ENCODE data around the gene EXOSC9.

Gene EXOSC9

GRCh38 chr4:121789960-121790829 is 10.9 kb upstream of the EXOSC9 start:
- DNase-seq, result no peak

GRCh38 chr4:121790976-121791375 is 10.1 kb upstream of the EXOSC9 start:
- DNase-seq, result no peak

DNA sequence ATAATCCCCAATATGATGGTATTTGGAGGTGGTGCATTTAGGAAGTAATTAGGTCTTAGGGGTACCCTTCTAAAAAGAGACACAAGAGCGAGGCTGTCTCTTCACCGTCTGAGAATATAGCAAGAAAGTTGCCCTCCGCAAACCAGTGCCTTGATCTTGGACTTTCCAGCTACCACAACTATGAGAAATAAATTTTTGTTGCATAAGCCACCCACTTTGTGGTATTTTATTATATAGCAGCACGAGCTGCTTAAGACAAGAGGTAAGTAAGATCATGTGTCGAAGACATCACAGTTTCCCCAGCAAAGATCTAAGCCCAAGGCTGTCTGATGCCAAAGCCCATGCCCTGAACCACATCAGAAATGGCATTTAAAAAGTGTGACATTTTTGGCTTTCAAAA is 9.6 kb upstream of the EXOSC9 start:
- DNase-seq, result no peak

DNA sequence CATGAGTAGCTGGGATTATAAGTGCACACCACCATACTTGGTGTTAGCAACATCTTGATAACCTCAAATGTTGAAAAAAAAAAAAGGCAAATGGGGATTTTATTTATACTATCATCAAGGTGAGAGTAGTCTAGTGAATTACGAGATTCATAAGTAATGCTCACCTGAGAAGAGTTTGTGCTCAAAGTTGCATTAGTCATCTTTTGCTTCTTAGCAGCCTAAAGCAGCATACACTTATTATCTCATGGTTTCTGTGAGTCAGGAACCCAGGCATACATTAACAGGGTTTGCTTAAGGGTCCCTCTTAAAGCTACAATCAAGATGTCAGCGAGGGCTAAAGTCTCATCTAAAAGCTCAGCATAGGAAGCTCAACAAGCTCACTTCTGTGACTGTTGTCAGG is 8.2 kb upstream of the EXOSC9 start:
- DNase-seq, result no peak

- no peak for DNase-seq
Measured at GRCh38 chr4:121794505-121795188, 6.5 kb upstream of the EXOSC9 start.

GRCh38 chr4:121796283-121796682 is 4.8 kb upstream of the EXOSC9 start:
- no peak for DNase-seq

DNA sequence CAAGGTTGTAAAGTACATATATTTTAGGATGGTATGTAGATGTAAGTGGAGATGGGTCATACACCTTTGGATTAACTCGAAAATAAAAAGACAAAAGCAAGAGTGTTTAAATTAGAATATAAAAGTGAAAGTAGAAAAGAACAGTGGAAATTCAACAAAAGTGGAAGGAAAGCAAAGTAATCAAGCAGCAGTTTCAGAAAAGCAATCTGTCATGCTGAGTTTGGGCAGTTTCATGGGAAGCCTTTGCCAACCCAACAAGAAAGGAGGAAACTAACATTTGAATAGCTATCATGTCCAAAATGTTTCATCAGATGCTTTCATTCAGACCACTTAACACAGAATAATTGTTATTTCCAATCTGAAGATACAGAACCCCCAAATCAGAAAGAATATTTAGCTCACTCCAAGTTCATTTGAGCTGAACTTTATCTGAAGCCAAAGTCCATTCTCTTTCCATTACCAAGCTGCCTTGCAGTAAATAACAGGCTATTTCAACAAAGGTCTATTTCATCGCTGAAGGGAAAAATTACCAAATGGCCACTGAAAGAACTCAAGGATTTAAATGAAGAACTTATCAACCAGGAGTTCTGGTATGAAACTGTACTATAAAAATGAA is 1.8 kb upstream of the EXOSC9 start:
- peak; percentile 4 for DNase-seq

GRCh38 chr4:121799867-121800501 is 1.1 kb upstream of the EXOSC9 start:
- no peak for DNase-seq

GRCh38 chr4:121800638-121800960 is 524 bp upstream of the EXOSC9 start:
- no peak for DNase-seq

DNA sequence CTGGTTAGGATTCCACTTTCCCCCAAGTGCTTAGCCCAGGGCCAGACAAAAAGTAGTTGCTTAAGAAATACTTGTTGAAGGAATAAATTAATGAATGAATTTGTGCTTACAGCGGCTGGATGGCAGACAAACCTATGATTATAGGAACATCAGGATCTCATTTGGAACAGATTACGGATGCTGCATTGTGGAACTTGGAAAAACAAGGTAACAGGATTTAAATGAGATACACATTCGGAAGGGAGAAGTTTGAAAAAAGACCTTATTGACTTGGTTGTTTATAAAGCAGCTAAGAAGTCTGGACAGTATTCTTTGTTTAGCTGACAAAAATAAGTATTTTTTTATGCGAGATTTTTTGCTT is 572 bp downstream of the EXOSC9 start:
- DNase-seq, result no peak

DNA sequence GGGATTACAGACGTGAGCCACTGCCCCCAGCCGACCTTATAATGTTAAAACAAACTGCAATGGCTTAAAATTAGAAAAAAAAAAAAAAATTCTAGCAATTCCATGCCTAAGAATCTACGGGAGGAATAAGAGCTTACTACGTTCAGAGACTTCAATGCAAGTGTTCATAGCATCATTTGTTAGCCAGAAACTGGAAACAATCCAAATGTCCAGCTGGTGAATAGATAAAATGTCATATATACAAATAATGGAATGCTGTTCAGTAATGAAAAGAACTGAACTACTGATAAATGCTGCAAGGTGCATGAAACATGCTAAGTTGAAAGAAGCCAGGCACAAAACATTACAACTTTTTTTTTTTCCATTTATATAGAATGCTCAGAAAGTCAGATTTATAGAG is 5.3 kb downstream of the EXOSC9 start:
- DNase-seq, result no peak

- no peak for DNase-seq
Measured at GRCh38 chr4:121811122-121811521, 10.0 kb downstream of the EXOSC9 start.

- no peak for DNase-seq
Measured at GRCh38 chr4:121814756-121815155, 13.6 kb downstream of the EXOSC9 start.

- DNase-seq, result no peak
Measured at GRCh38 chr4:121817006-121817405, 15.9 kb downstream of the EXOSC9 start.

DNA sequence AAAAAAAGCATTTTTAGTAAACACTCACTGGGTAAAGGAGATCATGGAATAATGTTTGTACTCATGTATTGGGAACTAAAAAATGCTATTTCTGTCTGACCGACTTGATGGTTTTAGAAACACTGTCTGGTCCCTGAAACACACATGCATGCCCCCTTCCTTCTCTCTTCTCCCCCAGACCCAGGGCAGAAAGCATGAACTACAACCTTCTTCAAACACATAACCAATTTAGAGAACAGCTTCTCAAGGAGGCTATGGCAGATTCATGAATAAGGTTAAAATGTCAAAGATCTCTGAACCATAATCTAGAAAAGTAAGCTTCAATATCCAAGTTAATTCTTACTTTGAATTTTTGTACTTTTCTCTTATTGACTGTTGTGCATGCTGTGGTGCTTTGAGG is 16.6 kb downstream of the EXOSC9 start:
- no peak for DNase-seq

DNA sequence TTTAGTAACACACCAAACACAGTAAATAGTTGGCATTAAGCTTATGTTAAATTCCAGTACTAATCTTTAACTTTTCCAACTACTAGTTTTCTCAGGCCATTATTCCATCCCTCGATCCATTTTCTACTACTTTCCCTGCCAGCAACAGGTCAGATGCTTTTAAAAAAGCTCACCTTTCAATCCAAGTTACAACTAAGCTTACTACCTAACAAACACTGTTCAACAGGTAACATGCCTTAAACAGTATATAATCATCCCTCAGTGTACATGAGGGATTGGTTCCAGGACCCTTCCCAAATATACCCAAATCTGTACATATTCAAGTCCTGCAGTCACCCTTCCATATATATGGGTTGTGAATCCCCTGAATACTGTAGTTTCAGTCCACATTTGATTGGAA is 17.1 kb downstream of the EXOSC9 start:
- no peak for DNase-seq

GRCh38 chr4:121819216-121819965 is 18.3 kb downstream of the EXOSC9 start:
- no peak for DNase-seq

DNA sequence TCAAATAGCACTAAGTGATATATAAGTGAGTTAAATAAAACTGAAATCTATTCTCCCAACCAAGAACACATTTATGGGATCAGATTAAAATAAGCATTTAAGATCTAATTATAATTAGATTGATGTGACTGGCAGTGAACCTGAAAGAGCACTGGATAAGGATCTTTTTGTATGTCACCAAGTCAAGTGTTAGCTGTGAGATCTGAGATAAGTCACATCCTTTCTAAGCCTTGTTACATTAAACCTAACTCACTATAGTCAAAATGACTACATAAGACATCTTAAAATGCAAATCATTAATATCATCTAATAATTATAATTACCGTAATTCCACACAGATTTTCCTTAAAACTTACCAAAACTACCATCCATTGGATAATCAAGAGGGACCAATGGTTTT is 20.9 kb downstream of the EXOSC9 start:
- no peak for DNase-seq

DNA sequence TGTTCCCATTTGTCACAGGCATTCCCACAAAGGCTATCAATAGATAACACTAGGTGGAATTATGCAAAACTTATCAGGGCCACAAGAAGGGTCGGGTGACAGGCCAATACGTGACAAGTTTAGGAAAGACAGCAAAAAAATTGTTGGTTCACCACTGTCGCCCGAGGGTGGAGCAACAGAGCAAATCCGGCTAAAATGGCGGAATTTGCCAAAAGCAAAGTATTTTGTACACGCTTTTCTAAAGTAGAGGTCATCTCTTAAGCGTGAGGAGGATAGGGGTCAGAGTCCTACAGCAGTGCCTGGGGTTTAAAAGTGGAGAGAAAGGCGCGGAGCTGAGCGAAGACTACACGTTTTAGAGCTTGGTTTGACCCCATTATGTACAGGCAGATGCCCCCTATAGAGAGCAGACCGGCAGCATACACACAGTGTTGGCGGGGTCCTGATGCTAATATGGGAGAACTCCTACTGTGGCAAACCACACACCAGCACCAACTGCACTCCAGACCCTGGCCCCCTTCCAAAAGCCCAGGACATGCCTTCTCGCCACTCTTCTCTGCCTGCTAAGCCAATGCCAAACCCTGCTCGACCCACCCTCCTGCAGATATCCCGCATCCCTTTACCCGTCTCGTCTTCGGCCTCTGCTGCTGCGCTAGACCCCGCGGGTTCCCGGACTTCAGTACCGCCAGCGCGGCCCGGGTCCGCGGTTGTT is 21.8 kb downstream of the EXOSC9 start:
- DNase-seq, result peak; percentile 63

DNA sequence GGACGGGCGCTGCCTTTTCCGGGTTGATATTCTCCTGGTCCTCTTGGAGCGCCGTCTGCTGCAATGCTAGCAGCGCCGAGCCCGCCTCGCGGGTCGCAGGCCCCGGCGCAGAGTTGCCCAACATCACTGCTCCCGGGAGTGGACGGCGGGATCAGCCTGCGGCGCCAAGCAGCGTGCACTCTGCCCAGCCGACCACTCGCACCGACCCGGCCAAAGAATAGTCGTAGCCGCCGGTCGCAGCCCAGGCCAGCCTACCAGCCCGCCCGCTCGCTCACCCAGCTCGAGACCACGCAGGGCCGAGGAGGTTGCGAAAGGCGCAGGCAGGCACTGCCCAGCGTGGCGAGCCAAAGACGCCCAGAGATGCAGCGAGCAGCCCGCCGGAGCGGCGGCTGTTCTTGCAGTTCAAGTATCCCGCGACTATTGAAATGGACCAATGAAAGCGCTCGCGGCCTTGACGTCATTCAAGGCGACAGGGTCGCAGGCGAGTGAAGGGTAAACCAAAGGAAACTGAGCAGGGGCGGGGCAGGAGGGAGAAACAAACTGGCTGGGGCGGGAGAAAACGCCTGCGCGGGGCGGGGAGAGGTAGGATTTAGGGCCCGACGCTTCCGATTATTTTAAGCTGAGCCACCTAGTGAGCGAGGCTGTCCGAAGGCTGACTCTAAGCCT is 22.5 kb downstream of the EXOSC9 start, which contains the start of gene CCNA2:
TSS of gene CCNA2 (minus strand) at position 379 of the 666 bp plus-strand sequence. CDS start at position 124, 255 bp downstream.
- DNase-seq, result peak; percentile 95

- no peak for DNase-seq
Measured at GRCh38 chr4:121824171-121824527, 23.0 kb downstream of the EXOSC9 start.

GRCh38 chr4:121824950-121825349 is 23.8 kb downstream of the EXOSC9 start:
- DNase-seq, result no peak
